ENCODE measurements around the gene FBXO3.
"Not testable (repeated sequence)": the region's sequence is repeated elsewhere in the genome, so short reads cannot be mapped to it uniquely, and the experiment has no call there.

The FBXO3 gene

GRCh38 chr11:33727539-33727938 lies 46.8 kb downstream of the FBXO3 start:
- DNase-seq (ENCODE audit: low read depth in 2 of 2): not testable (repeated sequence)

GRCh38 chr11:33725496-33725895 lies 48.8 kb downstream of the FBXO3 start:
- no peak for DNase-seq (ENCODE audit: low read depth in 2 of 2)

GRCh38 chr11:33724644-33725035 lies 49.7 kb downstream of the FBXO3 start:
- DNase-seq (ENCODE audit: low read depth in 2 of 2): no peak

- no peak for DNase-seq (ENCODE audit: low read depth in 2 of 2)
Measured at GRCh38 chr11:33723238-33723881, 51.0 kb downstream of the FBXO3 start.

- DNase-seq (ENCODE audit: low read depth in 2 of 2): peak in 1 of 2 experiments; percentile 48
Measured at GRCh38 chr11:33722590-33723234, 51.6 kb downstream of the FBXO3 start.

GRCh38 chr11:33721984-33722383 lies 52.3 kb downstream of the FBXO3 start:
- DNase-seq (ENCODE audit: low read depth in 2 of 2): no peak

GRCh38 chr11:33721426-33721825 lies 52.9 kb downstream of the FBXO3 start:
- DNase-seq (ENCODE audit: low read depth in 2 of 2): no peak

- no peak for DNase-seq (ENCODE audit: low read depth in 2 of 2)
Measured at GRCh38 chr11:33719587-33719986, 54.7 kb downstream of the FBXO3 start.

- DNase-seq (ENCODE audit: low read depth in 2 of 2): no peak
Measured at GRCh38 chr11:33718440-33718839, 55.9 kb downstream of the FBXO3 start.

GRCh38 chr11:33716243-33716642 lies 58.1 kb downstream of the FBXO3 start:
- DNase-seq (ENCODE audit: low read depth in 2 of 2): no peak

- DNase-seq (ENCODE audit: low read depth in 2 of 2): no peak
Measured at GRCh38 chr11:33713856-33714398, 60.4 kb downstream of the FBXO3 start.

GRCh38 chr11:33713151-33713855 lies 61.0 kb downstream of the FBXO3 start:
- no peak for DNase-seq (ENCODE audit: low read depth in 2 of 2)

GRCh38 chr11:33712436-33712835 lies 61.9 kb downstream of the FBXO3 start:
- DNase-seq (ENCODE audit: low read depth in 2 of 2): no peak

GRCh38 chr11:33709466-33709865 lies 64.9 kb downstream of the FBXO3 start:
- DNase-seq (ENCODE audit: low read depth in 2 of 2): no peak

- no peak for DNase-seq (ENCODE audit: low read depth in 2 of 2)
Measured at GRCh38 chr11:33708985-33709384, 65.3 kb downstream of the FBXO3 start.

- DNase-seq (ENCODE audit: low read depth in 2 of 2): not testable (repeated sequence)
Measured at GRCh38 chr11:33707831-33708230, 66.5 kb downstream of the FBXO3 start.

GRCh38 chr11:33706966-33707365 lies 67.4 kb downstream of the FBXO3 start:
- no peak for DNase-seq (ENCODE audit: low read depth in 2 of 2)

- no peak for DNase-seq (ENCODE audit: low read depth in 2 of 2)
Measured at GRCh38 chr11:33706546-33706945, 67.8 kb downstream of the FBXO3 start.

GRCh38 chr11:33704240-33705002 lies 69.9 kb downstream of the FBXO3 start:
- DNase-seq (ENCODE audit: low read depth in 2 of 2): no peak

GRCh38 chr11:33703788-33704187 lies 70.5 kb downstream of the FBXO3 start:
- no peak for DNase-seq (ENCODE audit: low read depth in 2 of 2)

- no peak for DNase-seq (ENCODE audit: low read depth in 2 of 2)
Measured at GRCh38 chr11:33703234-33703633, 71.1 kb downstream of the FBXO3 start.

Data from stimulated activated CD4-positive, alpha-beta T cell treated with anti-CD3 and anti-CD28 coated beads, Interleukin-12 subunit alpha, Interleukin-12 subunit beta, amount 100 ng/mL, for 24 hours (primary cell).